GM23338 (cell line): ENCODE results near the gene FAM117A.

Experiments used
- CREB1 ChIP-seq: fragments of 250-450 bp; sonication (Bioruptor Pico); IDR thresholded peaks from 2 replicates; pipeline ENCODE4 v1.5.0; 2020; ENCODE audit warnings: low read depth, mild to moderate bottlenecking, moderate library complexity
- EZH2 ChIP-seq: fragments of 200-600 bp; sonication (generic); IDR thresholded peaks from one replicate; pipeline ENCODE4 v1.8.0; 2017; ENCODE audit warnings: antibody characterized with exemption, mild to moderate bottlenecking, low read depth; ENCODE audit not compliant: unreplicated experiment
- EZH2phosphoT487 ChIP-seq: fragments of 200-600 bp; sonication (generic); IDR thresholded peaks from one replicate; pipeline ENCODE4 v1.8.1; 2018; ENCODE audit warnings: antibody characterized with exemption; ENCODE audit not compliant: unreplicated experiment
- POLR2AphosphoS5 ChIP-seq: IDR thresholded peaks from 2 replicates; pipeline ENCODE4 v1.6.1; 2016; ENCODE audit warnings: antibody characterized with exemption, low read depth
- TF ChIP-seq, protein P1 (sequence below), 2 experiments: fragments of 200-600 bp in 1 of 2; sonication (generic) in 1 of 2; conservative IDR thresholded peaks; 2 replicates each; pipeline versions ENCODE4 v1.5.1 to v1.6.1; 2016 to 2017; ENCODE audit warnings: antibody characterized with exemption in 2 of 2, low read depth in 2 of 2, mild to moderate bottlenecking in 2 of 2, moderate library complexity in 1 of 2
- TF ChIP-seq, protein P2 (sequence below): IDR thresholded peaks from one replicate; pipeline ENCODE4 v1.6.1; 2018; ENCODE audit warnings: antibody characterized with exemption; ENCODE audit not compliant: unreplicated experiment
- TF ChIP-seq, protein P3 (sequence below): fragments of 250-450 bp; sonication (Bioruptor Pico); IDR thresholded peaks from 2 replicates; pipeline ENCODE4 v1.5.0; 2020; ENCODE audit warnings: mild to moderate bottlenecking, moderate library complexity
- TF ChIP-seq, protein P4 (sequence below): IDR thresholded peaks from 2 replicates; pipeline ENCODE4 v1.6.1; 2016; ENCODE audit warnings: antibody characterized with exemption

DNA sequence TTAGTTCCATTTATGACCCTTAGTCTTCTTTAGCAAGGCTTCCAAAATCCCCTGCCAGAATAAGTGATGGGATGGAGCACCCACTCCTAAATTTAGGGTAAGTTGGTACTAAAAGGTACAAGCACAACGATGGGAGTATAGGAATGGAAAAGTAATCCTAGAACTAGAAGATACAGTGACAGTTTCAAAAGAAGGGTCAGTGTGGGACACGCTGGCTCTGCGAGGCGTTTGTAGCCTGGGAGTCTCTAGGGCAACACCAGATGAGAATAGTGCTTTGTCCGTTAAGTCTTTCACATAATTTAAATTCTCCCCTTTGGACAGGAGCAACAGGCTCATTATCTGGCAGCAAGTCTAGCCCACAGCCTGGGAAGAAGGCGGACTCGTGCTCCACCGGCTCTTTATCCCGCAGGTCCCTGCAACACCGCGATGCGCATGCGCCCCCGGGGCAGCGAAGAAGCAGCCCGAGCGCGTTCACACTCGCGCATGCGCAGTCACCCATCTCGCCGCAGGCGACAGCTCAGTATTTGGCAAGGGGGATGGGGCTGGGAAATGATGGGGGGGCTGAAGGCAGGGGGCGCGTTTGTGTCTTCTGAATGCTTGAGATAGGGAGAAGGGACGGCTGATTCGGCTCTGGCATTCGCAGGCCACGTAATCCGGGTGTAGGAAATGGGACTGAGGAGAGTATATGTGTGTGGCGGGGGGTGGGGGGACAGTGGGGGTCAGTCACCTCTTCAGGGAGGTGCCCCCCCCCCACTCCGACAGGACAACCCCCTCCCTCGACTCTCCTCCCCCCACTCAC is 86.6 kb downstream of the FAM117A start:
- TF ChIP-seq, protein P1, sequence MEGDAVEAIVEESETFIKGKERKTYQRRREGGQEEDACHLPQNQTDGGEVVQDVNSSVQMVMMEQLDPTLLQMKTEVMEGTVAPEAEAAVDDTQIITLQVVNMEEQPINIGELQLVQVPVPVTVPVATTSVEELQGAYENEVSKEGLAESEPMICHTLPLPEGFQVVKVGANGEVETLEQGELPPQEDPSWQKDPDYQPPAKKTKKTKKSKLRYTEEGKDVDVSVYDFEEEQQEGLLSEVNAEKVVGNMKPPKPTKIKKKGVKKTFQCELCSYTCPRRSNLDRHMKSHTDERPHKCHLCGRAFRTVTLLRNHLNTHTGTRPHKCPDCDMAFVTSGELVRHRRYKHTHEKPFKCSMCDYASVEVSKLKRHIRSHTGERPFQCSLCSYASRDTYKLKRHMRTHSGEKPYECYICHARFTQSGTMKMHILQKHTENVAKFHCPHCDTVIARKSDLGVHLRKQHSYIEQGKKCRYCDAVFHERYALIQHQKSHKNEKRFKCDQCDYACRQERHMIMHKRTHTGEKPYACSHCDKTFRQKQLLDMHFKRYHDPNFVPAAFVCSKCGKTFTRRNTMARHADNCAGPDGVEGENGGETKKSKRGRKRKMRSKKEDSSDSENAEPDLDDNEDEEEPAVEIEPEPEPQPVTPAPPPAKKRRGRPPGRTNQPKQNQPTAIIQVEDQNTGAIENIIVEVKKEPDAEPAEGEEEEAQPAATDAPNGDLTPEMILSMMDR (conservative IDR thresholded peaks at IDR 0.05; ENCODE audit: low read depth in 2 of 2), result no peak
- no peak for TF ChIP-seq EZH2
- TF ChIP-seq, protein P2, sequence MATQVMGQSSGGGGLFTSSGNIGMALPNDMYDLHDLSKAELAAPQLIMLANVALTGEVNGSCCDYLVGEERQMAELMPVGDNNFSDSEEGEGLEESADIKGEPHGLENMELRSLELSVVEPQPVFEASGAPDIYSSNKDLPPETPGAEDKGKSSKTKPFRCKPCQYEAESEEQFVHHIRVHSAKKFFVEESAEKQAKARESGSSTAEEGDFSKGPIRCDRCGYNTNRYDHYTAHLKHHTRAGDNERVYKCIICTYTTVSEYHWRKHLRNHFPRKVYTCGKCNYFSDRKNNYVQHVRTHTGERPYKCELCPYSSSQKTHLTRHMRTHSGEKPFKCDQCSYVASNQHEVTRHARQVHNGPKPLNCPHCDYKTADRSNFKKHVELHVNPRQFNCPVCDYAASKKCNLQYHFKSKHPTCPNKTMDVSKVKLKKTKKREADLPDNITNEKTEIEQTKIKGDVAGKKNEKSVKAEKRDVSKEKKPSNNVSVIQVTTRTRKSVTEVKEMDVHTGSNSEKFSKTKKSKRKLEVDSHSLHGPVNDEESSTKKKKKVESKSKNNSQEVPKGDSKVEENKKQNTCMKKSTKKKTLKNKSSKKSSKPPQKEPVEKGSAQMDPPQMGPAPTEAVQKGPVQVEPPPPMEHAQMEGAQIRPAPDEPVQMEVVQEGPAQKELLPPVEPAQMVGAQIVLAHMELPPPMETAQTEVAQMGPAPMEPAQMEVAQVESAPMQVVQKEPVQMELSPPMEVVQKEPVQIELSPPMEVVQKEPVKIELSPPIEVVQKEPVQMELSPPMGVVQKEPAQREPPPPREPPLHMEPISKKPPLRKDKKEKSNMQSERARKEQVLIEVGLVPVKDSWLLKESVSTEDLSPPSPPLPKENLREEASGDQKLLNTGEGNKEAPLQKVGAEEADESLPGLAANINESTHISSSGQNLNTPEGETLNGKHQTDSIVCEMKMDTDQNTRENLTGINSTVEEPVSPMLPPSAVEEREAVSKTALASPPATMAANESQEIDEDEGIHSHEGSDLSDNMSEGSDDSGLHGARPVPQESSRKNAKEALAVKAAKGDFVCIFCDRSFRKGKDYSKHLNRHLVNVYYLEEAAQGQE, result no peak
- TF ChIP-seq POLR2AphosphoS5, result peak; percentile 75; the same call in 1 of the 2 replicates
- no peak for TF ChIP-seq EZH2phosphoT487
- TF ChIP-seq CREB1 (CRISPR knock-in tag), result no peak
- TF ChIP-seq, protein P3, sequence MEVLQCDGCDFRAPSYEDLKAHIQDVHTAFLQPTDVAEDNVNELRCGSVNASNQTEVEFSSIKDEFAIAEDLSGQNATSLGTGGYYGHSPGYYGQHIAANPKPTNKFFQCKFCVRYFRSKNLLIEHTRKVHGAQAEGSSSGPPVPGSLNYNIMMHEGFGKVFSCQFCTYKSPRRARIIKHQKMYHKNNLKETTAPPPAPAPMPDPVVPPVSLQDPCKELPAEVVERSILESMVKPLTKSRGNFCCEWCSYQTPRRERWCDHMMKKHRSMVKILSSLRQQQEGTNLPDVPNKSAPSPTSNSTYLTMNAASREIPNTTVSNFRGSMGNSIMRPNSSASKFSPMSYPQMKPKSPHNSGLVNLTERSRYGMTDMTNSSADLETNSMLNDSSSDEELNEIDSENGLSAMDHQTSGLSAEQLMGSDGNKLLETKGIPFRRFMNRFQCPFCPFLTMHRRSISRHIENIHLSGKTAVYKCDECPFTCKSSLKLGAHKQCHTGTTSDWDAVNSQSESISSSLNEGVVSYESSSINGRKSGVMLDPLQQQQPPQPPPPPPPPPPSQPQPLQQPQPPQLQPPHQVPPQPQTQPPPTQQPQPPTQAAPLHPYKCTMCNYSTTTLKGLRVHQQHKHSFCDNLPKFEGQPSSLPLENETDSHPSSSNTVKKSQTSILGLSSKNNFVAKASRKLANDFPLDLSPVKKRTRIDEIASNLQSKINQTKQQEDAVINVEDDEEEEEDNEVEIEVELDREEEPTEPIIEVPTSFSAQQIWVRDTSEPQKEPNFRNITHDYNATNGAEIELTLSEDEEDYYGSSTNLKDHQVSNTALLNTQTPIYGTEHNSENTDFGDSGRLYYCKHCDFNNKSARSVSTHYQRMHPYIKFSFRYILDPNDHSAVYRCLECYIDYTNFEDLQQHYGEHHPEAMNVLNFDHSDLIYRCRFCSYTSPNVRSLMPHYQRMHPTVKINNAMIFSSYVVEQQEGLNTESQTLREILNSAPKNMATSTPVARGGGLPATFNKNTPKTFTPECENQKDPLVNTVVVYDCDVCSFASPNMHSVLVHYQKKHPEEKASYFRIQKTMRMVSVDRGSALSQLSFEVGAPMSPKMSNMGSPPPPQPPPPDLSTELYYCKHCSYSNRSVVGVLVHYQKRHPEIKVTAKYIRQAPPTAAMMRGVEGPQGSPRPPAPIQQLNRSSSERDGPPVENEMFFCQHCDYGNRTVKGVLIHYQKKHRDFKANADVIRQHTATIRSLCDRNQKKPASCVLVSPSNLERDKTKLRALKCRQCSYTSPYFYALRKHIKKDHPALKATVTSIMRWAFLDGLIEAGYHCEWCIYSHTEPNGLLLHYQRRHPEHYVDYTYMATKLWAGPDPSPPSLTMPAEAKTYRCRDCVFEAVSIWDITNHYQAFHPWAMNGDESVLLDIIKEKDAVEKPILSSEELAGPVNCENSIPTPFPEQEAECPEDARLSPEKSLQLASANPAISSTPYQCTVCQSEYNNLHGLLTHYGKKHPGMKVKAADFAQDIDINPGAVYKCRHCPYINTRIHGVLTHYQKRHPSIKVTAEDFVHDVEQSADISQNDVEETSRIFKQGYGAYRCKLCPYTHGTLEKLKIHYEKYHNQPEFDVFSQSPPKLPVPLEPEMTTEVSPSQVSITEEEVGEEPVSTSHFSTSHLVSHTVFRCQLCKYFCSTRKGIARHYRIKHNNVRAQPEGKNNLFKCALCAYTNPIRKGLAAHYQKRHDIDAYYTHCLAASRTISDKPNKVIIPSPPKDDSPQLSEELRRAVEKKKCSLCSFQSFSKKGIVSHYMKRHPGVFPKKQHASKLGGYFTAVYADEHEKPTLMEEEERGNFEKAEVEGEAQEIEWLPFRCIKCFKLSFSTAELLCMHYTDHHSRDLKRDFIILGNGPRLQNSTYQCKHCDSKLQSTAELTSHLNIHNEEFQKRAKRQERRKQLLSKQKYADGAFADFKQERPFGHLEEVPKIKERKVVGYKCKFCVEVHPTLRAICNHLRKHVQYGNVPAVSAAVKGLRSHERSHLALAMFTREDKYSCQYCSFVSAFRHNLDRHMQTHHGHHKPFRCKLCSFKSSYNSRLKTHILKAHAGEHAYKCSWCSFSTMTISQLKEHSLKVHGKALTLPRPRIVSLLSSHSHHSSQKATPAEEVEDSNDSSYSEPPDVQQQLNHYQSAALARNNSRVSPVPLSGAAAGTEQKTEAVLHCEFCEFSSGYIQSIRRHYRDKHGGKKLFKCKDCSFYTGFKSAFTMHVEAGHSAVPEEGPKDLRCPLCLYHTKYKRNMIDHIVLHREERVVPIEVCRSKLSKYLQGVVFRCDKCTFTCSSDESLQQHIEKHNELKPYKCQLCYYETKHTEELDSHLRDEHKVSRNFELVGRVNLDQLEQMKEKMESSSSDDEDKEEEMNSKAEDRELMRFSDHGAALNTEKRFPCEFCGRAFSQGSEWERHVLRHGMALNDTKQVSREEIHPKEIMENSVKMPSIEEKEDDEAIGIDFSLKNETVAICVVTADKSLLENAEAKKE (CRISPR knock-in tag), result no peak
- TF ChIP-seq, protein P4, sequence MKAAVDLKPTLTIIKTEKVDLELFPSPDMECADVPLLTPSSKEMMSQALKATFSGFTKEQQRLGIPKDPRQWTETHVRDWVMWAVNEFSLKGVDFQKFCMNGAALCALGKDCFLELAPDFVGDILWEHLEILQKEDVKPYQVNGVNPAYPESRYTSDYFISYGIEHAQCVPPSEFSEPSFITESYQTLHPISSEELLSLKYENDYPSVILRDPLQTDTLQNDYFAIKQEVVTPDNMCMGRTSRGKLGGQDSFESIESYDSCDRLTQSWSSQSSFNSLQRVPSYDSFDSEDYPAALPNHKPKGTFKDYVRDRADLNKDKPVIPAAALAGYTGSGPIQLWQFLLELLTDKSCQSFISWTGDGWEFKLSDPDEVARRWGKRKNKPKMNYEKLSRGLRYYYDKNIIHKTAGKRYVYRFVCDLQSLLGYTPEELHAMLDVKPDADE, result no peak
